ENCODE results near the gene HSPA4L. TPM values are rescaled to one million over a fixed set of nuclear protein-coding genes. Genes with fewer than 3 reads are reported as not detected.

Gene HSPA4L
- total RNA-seq, 2 experiments from 2014 or later = 0.30 to 0.33 TPM

DNA sequence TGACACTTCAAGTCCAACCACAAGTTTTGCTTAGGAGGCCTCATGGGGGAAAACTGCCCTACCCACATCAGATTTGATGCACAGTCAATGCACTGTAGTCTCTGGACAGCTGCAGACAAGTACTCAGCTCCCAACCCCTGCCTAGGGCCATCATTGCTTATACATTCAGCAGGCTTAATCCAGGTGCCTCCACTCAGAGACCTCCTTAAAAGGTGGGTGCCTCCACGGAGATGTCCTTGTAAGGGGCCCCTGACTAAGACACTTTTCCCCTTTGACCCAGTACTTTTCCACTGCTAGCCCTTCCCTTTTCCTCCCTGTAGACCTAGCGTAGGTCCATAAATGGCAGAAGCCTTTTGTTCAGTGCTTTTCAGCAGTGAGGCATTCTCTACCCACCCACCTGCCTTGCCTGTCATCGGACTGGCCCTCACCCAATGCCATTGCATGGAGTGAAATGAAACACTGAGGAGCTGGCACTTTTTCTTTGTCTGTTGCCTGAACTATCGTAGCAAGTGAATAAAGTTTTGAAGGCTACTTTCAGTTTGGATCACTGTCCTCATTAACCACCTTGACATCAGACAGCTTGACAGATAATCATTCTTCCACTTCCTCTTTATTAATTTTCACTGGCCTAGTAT is 74.8 kb downstream of the HSPA4L start:
- H3K36me3 Mint-ChIP-seq (ENCODE audit: low read depth) = no peaks in the 10 kb centered on the region
- H3K4me3 Mint-ChIP-seq = no peak overlapping the region
- DNase-seq = no peak
- no peaks in the 10 kb centered on the region for H3K27me3 Mint-ChIP-seq
- ChIA-PET POLR2A (no interaction called here), CTCF (interaction anchor here (0.6 kb wide), 1 partner anchor 201 kb away, joined by 4 read pairs; no protein-coding TSS in a partner anchor)
- no peak overlapping the region for H3K27ac Mint-ChIP-seq
- H3K9me3 Mint-ChIP-seq = peaks cover 26% of the 10 kb centered on the region
- H3K4me1 Mint-ChIP-seq = no peaks in the 10 kb centered on the region

DNA sequence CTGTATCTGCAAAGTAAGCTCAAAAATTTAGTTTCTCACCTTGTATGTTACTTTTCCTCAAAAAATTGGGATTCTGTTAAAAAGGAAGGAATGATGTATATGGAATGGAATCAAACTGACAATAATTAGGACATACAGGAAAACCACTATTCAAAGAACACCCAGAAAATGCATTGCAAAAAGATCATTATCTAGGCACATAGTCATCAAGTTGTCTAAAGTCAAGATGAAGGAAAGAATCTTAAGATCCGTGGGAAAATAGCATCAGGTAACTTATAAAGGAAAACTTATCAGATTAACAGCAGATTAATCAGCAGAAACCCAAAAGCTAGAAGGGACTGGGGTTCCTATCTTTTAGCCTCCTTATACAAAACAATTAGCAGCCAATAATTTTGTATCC is 75.5 kb downstream of the HSPA4L start:
- H3K36me3 Mint-ChIP-seq (ENCODE audit: low read depth) = no peaks in the 10 kb centered on the region
- CTCF ChIA-PET = no interaction called here

DNA sequence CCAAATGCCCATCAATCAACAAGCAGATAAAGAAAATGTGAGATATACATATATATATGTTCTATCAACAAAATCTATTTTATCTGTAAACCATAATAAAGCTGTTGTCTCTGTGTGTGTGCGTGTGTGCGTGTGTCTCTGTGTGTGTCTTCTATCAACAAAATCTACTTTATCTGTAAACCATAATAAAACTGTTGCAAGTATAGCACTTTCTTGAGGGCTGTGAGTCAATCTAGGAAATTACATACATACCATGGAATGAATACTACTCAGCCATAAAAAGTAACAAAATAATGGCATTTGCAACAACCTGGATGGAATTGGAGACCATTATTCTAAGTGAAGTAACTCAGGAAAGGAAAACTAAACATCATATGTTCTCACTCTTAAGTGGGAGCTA is 86.1 kb downstream of the HSPA4L start:
- no peaks in the 10 kb centered on the region for H3K27me3 Mint-ChIP-seq
- H3K36me3 Mint-ChIP-seq (ENCODE audit: low read depth) = peaks cover 7% of the 10 kb centered on the region
- no peak overlapping the region for H3K4me3 Mint-ChIP-seq
- H3K27ac Mint-ChIP-seq = no peak overlapping the region
- peaks cover 5% of the 10 kb centered on the region for H3K4me1 Mint-ChIP-seq
- POLR2A ChIA-PET = no interaction called here
- DNase-seq = no peak
- peaks cover 2% of the 10 kb centered on the region for H3K9me3 Mint-ChIP-seq
- CTCF ChIA-PET = no interaction called here

More for the DNA sequence above, 75.5 kb downstream of the HSPA4L start:
- POLR2A ChIA-PET = no interaction called here
- H3K9me3 Mint-ChIP-seq = peaks cover 23% of the 10 kb centered on the region
- H3K27ac Mint-ChIP-seq = no peak overlapping the region
- no peaks in the 10 kb centered on the region for H3K27me3 Mint-ChIP-seq
- DNase-seq = no peak
- H3K4me3 Mint-ChIP-seq = no peak overlapping the region
- no peaks in the 10 kb centered on the region for H3K4me1 Mint-ChIP-seq

DNA sequence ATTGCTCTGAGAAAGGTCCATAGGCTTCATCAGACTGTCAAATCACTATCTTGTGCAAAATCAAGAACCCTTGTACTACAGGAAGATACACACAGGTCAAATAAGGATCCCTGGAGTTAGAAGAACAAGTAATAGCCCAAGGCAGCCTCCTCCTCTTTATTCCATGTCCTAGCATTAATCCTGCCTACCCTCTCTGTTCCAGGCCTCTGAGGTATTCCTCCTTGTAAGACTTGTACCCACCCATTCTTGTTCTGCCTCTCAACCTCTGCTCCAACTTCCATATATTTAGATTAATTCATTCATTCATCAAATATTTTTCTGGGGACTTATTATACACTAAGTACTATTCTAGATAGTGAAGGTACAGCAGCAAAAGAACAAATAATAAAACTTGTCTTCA is 88.2 kb downstream of the HSPA4L start:
- no peak overlapping the region for H3K27ac Mint-ChIP-seq
- CTCF ChIA-PET = no interaction called here
- peaks cover 5% of the 10 kb centered on the region for H3K4me1 Mint-ChIP-seq
- no peak overlapping the region for H3K4me3 Mint-ChIP-seq
- H3K27me3 Mint-ChIP-seq = no peaks in the 10 kb centered on the region
- peaks cover 9% of the 10 kb centered on the region for H3K36me3 Mint-ChIP-seq (ENCODE audit: low read depth)
- DNase-seq = no peak
- no peaks in the 10 kb centered on the region for H3K9me3 Mint-ChIP-seq
- POLR2A ChIA-PET = no interaction called here

DNA sequence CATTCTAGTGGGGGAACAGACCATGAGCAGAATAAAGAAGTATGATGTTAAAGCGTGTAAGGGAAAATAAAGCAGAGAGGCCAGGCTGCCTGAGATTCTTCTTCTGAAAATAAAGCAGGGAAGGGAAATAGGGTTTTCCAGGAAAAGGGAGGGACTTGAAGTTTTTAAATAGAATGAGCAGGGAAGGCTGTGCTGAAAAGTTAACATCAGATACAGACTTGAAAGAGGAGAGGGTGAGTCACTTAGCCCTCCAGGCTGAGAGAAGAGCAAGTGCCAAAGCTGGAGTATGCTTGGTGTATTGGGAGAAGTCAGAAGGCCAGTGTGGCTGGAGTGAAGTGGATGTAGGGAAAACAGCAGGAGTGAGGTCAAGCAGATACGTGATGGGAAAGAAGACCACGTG is 88.6 kb downstream of the HSPA4L start:
- Mint-ChIP-seq H3K27ac (no peak overlapping the region), H3K9me3 (no peaks in the 10 kb centered on the region), H3K4me3 (no peak overlapping the region), H3K4me1 (peaks cover 5% of the 10 kb centered on the region), H3K36me3 (ENCODE audit: low read depth) (peaks cover 11% of the 10 kb centered on the region), H3K27me3 (no peaks in the 10 kb centered on the region)
- POLR2A ChIA-PET = no interaction called here
- DNase-seq = no peak
- CTCF ChIA-PET = no interaction called here

DNA sequence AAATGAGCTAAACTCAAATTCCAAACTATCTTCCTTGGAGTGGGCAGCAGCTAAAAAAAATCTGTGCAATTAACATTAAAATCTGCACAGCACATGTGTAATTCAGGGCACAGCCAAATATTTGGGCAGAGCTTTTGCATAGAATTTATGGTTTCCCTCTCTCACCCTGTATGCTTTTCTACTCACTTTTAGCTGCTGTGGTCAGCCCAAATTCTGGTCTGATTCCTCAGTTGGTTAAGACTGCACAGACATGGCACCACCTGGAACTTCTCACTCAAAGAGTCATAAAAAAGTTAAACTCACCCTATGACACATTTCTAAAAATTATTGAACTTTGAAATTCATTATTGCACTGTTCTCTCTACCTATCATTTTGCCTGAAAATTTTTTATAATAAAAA is 93.7 kb downstream of the HSPA4L start:
- H3K27ac Mint-ChIP-seq = no peak overlapping the region
- ChIA-PET CTCF (no interaction called here), POLR2A (no interaction called here)
- no peaks in the 10 kb centered on the region for H3K9me3 Mint-ChIP-seq
- peaks cover 21% of the 10 kb centered on the region for H3K4me1 Mint-ChIP-seq
- DNase-seq = no peak
- H3K36me3 Mint-ChIP-seq (ENCODE audit: low read depth) = peaks cover 9% of the 10 kb centered on the region
- no peaks in the 10 kb centered on the region for H3K27me3 Mint-ChIP-seq
- H3K4me3 Mint-ChIP-seq = no peak overlapping the region

DNA sequence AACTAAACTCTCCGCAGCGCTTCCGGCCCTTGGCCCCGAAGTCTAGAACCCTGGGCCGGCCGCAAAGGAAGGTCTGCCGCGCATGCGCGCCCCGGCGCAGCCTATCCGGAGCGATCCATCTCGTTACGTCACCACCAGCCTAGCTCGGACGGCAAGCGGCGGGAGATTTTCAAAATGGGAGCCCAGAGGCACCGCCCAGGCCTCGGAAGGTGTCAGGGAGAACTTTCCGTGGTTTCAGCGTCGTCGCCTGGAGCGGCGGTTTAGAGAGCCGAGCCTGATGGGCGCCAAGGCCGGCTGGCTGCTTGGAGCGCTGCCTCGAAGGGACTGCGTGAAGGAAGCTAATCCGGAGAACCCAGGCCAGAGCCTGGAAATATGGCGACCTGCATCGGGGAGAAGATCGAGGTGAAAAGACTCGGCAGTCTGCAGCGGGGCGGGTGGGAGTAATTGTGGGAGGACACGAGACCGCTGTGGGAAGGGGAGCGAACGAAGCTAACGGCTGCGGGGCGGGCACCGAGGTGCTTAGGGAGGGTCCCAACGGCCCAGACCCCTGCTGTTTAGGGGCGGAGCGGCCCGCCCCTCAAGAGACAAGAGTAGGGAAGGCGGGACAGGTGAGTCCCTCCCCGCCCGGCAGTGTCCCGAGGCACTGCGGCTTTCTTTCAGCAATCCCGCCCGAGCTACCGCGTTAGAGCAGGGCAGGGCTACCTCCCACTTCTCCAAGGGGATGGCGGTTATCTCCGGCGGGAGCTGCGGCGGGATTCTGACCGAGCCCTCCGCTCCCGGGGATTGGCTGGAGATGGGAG is 98.8 kb downstream of the HSPA4L start, which contains the start of gene PLK4:
PLK4 (plus strand) TSS at position 131 of the 800 bp plus-strand sequence; CDS start at position 373, 242 bp downstream.
- H3K4me3 Mint-ChIP-seq = peak within 1 kb of the TSS; percentile 95
- peaks cover 26% of the 10 kb centered on the region for H3K36me3 Mint-ChIP-seq (ENCODE audit: low read depth)
- peak within 1 kb of the TSS; percentile 93 for H3K27ac Mint-ChIP-seq

DNA sequence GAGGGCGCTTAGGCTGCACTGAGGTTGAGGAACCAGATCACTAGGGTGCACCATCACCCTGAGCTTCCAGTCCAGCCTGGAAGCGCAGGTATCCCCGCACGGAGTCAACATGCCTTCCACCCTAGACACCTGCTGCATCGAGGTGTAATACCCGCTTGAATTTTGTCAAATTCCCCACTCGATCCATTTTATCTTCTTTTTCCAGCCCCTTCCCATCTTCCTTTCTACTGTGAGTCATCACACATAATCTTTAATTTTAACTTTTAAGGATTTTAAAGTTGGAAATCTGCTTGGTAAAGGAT is 99.4 kb downstream of the HSPA4L start:
- ChIA-PET CTCF (interaction anchor here (1.7 to 1.9 kb wide), 2 partner anchors 8 to 84 kb away, joined by 6 to 10 read pairs; partner anchors contain the start of genes ABHD18 and MFSD8), POLR2A (interaction anchor here (0.9 to 2.6 kb wide), 20 partner anchors 8 to 1212 kb away, joined by 3 to 77 read pairs (median 4); partner anchors contain the start of genes ABHD18, JADE1, LARP1B and MFSD8)
- peak overlapping the region; percentile 95 for H3K4me3 Mint-ChIP-seq
- peak overlapping the region; percentile 93 for H3K27ac Mint-ChIP-seq
- no peaks in the 10 kb centered on the region for H3K9me3 Mint-ChIP-seq
- no peak for DNase-seq
- H3K4me1 Mint-ChIP-seq = peaks cover 62% of the 10 kb centered on the region
- H3K27me3 Mint-ChIP-seq = no peaks in the 10 kb centered on the region
- H3K36me3 Mint-ChIP-seq (ENCODE audit: low read depth) = peaks cover 31% of the 10 kb centered on the region

More for the DNA sequence above, 98.8 kb downstream of the HSPA4L start, which contains the start of gene PLK4:
- CTCF ChIA-PET = interaction anchor here (1.7 to 1.9 kb wide), 2 partner anchors 9 to 84 kb away, joined by 6 to 10 read pairs; partner anchors contain the start of genes ABHD18 and MFSD8
- DNase-seq = peak; percentile 97
- no peaks in the 10 kb centered on the region for H3K27me3 Mint-ChIP-seq
- no peaks in the 10 kb centered on the region for H3K9me3 Mint-ChIP-seq
- POLR2A ChIA-PET = interaction anchor here (0.9 to 2.6 kb wide), 21 partner anchors 8 to 1213 kb away, joined by 3 to 77 read pairs (median 4); partner anchors contain the start of genes ABHD18, HSPA4L, JADE1 and LARP1B
- peaks cover 58% of the 10 kb centered on the region for H3K4me1 Mint-ChIP-seq

DNA sequence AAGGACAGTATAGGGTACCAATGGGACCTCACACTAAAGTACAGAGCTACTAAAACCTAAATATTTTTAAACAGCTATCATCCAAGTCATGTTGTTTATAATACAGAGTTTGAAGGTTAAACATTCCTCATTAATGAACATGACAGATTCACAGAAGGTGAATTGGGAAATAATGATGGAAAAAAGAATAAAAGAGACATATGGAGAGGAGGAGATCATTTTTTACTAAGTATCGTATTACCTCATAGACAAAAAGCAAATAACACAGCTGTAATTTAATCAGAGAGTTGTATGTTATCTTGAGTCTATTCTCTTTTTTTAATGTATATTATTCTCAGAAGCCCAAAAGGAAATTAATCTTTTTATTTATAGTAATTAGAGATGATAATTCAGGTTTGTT is 106.4 kb downstream of the HSPA4L start:
- no peak for DNase-seq
- Mint-ChIP-seq H3K4me3 (no peak overlapping the region), H3K36me3 (ENCODE audit: low read depth) (peaks cover 51% of the 10 kb centered on the region), H3K27me3 (no peaks in the 10 kb centered on the region), H3K9me3 (no peaks in the 10 kb centered on the region), H3K4me1 (peaks cover 33% of the 10 kb centered on the region), H3K27ac (no peak overlapping the region)
- ChIA-PET POLR2A (interaction anchor here (0.8 to 4.3 kb wide), 3 partner anchors 42 to 172 kb away, joined by 5 to 25 read pairs (median 6); partner anchors contain the start of genes ABHD18, LARP1B and MFSD8), CTCF (interaction anchor here (1.7 kb wide), 1 partner anchor 77 kb away, joined by 5 read pairs; the partner anchor contains the start of genes ABHD18 and MFSD8)

DNA sequence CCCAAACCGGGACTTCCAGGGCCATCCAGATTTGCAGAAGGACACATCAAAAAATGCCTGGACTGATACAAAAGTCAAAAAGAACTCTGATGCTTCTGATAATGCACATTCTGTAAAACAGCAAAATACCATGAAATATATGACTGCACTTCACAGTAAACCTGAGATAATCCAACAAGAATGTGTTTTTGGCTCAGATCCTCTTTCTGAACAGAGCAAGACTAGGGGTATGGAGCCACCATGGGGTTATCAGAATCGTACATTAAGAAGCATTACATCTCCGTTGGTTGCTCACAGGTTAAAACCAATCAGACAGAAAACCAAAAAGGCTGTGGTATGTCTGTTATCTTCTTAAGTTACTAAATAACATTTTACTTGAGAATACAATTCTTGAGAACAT is 107.8 kb downstream of the HSPA4L start:
- CTCF ChIA-PET = interaction anchor here (1.9 kb wide), 1 partner anchor 9 kb away, joined by 6 read pairs; the partner anchor contains the start of gene PLK4
- no peaks in the 10 kb centered on the region for H3K9me3 Mint-ChIP-seq

More for the DNA sequence above, 107.8 kb downstream of the HSPA4L start:
- Mint-ChIP-seq H3K27me3 (no peaks in the 10 kb centered on the region), H3K36me3 (ENCODE audit: low read depth) (peaks cover 57% of the 10 kb centered on the region), H3K4me3 (no peak overlapping the region), H3K4me1 (peaks cover 29% of the 10 kb centered on the region), H3K27ac (no peak overlapping the region)
- DNase-seq = no peak
- POLR2A ChIA-PET = interaction anchor here (1.2 to 4.3 kb wide), 2 partner anchors 9 to 75 kb away, joined by 6 to 25 read pairs; partner anchors contain the start of genes ABHD18, MFSD8 and PLK4

Other genes with a start within 250 kb of the HSPA4L start
- gene INTU, start 149.4 kb upstream of the HSPA4L start, total RNA-seq = not detected
- gene SLC25A31, start 51.9 kb upstream of the HSPA4L start, total RNA-seq = not detected
- 10 to 100 TPM; 43.8 to 45.7 TPM for gene PLK4, start 98.6 kb downstream of the HSPA4L start, total RNA-seq
- 10 to 100 TPM; 19.4 to 21.4 TPM for gene MFSD8, start 182.9 kb downstream of the HSPA4L start, total RNA-seq
- gene ABHD18, start 183.1 kb downstream of the HSPA4L start, total RNA-seq = 10 to 100 TPM; 23.6 to 26.8 TPM

Measured in activated CD4-positive, alpha-beta memory T cell treated with anti-CD3 and anti-CD28 coated beads, Interleukin-2, amount 10 ng/mL, durations not matched to agents 7 days and 5 days (primary cell).